Astrocyte (in vitro differentiated cells and primary cell): ENCODE results near the gene GVQW3.

Experiments
- EZH2 ChIP-seq: IDR thresholded peaks from 2 replicates; pipeline ENCODE4 v1.6.1; 2012; ENCODE audit warnings: mild to moderate bottlenecking, low read length, inconsistent platforms; ENCODE audit not compliant: insufficient read depth
- TF ChIP-seq, protein P1 (sequence below): IDR thresholded peaks from 2 replicates; pipeline ENCODE4 v1.5.1; 2011; ENCODE audit warnings: low read depth, mild to moderate bottlenecking, inconsistent platforms, low read length, moderate library complexity; ENCODE audit not compliant: insufficient read depth

DNA sequence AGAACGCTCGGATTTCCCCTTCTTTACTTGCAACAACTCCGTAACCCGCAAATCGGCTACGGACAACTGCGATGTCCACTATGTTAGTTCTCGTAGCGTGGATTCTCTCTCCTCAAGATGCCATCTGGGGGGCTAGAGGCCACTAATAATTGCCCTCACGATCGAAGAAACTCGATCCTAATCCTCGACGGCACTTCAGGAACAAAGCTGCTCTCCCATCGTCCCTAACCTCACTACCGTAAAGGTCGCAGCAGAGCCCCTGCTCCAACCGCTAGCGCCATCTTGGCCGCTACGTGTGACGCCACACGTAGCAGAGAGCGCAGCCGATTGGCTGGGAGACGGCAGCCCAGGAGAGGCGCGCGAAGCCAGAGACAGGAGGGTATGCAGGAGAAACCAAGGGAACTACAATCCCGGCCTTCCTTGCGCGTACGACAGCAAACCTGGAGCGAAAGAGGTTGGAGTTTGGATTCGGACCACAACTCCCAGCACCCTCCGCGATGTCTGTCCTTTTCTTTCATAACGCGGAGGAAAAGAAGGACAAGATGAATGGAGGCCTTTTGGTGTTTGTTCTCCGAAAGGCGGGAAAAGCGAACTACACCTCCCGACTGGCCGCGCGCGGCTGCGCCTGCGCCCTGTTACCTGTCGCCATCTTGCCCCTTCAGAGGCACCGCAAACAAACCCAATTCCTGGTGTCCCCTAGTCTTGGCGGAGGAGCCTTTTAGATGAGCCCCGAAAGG lies 63.4 kb downstream of the GVQW3 start, which contains the start of gene EMSY:
- TF ChIP-seq, protein P1, sequence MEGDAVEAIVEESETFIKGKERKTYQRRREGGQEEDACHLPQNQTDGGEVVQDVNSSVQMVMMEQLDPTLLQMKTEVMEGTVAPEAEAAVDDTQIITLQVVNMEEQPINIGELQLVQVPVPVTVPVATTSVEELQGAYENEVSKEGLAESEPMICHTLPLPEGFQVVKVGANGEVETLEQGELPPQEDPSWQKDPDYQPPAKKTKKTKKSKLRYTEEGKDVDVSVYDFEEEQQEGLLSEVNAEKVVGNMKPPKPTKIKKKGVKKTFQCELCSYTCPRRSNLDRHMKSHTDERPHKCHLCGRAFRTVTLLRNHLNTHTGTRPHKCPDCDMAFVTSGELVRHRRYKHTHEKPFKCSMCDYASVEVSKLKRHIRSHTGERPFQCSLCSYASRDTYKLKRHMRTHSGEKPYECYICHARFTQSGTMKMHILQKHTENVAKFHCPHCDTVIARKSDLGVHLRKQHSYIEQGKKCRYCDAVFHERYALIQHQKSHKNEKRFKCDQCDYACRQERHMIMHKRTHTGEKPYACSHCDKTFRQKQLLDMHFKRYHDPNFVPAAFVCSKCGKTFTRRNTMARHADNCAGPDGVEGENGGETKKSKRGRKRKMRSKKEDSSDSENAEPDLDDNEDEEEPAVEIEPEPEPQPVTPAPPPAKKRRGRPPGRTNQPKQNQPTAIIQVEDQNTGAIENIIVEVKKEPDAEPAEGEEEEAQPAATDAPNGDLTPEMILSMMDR: no peak
- TF ChIP-seq EZH2: no peak
